ENCODE results near the gene IRAK1BP1.
A peak's percentile ranks its signal among the peaks of the same experiment; 100 is the strongest.
"Not testable (repeated sequence)": the region's sequence is repeated elsewhere in the genome, so short reads cannot be mapped to it uniquely, and the experiment has no call there.

Gene IRAK1BP1

GRCh38 chr6:78889901-78890300 is 22.6 kb downstream of the IRAK1BP1 start:
- not testable (repeated sequence) for DNase-seq (ENCODE audit: low spot score)

- no peak for DNase-seq (ENCODE audit: low spot score)
Observed at GRCh38 chr6:78896227-78896626, 28.9 kb downstream of the IRAK1BP1 start.

- DNase-seq (ENCODE audit: low spot score), result no peak
Observed at GRCh38 chr6:78908621-78909020, 41.3 kb downstream of the IRAK1BP1 start.

GRCh38 chr6:78909391-78909790 is 42.0 kb downstream of the IRAK1BP1 start:
- DNase-seq (ENCODE audit: low spot score), result no peak

- DNase-seq (ENCODE audit: low spot score), result no peak
Observed at GRCh38 chr6:78910010-78910409, 42.7 kb downstream of the IRAK1BP1 start.

GRCh38 chr6:78910591-78911171 is 43.3 kb downstream of the IRAK1BP1 start:
- peak; percentile 71 for DNase-seq (ENCODE audit: low spot score)

GRCh38 chr6:78911218-78911940 is 44.0 kb downstream of the IRAK1BP1 start:
- DNase-seq (ENCODE audit: low spot score), result no peak

GRCh38 chr6:78916411-78916810 is 49.1 kb downstream of the IRAK1BP1 start:
- no peak for DNase-seq (ENCODE audit: low spot score)

- DNase-seq (ENCODE audit: low spot score), result no peak
Observed at GRCh38 chr6:78917788-78918187, 50.4 kb downstream of the IRAK1BP1 start.

- DNase-seq (ENCODE audit: low spot score), result not testable (repeated sequence)
Observed at GRCh38 chr6:78921168-78921567, 53.8 kb downstream of the IRAK1BP1 start.

GRCh38 chr6:78925317-78925716 is 58.0 kb downstream of the IRAK1BP1 start:
- no peak for DNase-seq (ENCODE audit: low spot score)

- DNase-seq (ENCODE audit: low spot score), result no peak
Observed at GRCh38 chr6:78935553-78935952, 68.2 kb downstream of the IRAK1BP1 start.

- no peak for DNase-seq (ENCODE audit: low spot score)
Observed at GRCh38 chr6:78936515-78936914, 69.2 kb downstream of the IRAK1BP1 start.

GRCh38 chr6:78942446-78942845 is 75.1 kb downstream of the IRAK1BP1 start:
- DNase-seq (ENCODE audit: low spot score), result no peak

- DNase-seq (ENCODE audit: low spot score), result no peak
Observed at GRCh38 chr6:78947529-78947928, 80.2 kb downstream of the IRAK1BP1 start.

- DNase-seq (ENCODE audit: low spot score), result no peak
Observed at GRCh38 chr6:78947962-78948361, 80.6 kb downstream of the IRAK1BP1 start.

- no peak for DNase-seq (ENCODE audit: low spot score)
Observed at GRCh38 chr6:78948785-78949184, 81.4 kb downstream of the IRAK1BP1 start.

GRCh38 chr6:78952362-78952761 is 85.0 kb downstream of the IRAK1BP1 start:
- DNase-seq (ENCODE audit: low spot score), result no peak
